GM21528 (cell line): ENCODE results near the gene POTEI.
"Not testable (repeated sequence)": the region's sequence is repeated elsewhere in the genome, so short reads cannot be mapped to it uniquely, and the experiment has no call there.

ENCODE experiments used
- ATAC-seq: cut with Tn5 transposase; IDR thresholded peaks from one replicate; pipeline ENCODE4 v1.9.1; 2021; ENCODE audit warnings: mild to moderate bottlenecking, moderate library complexity; ENCODE audit not compliant: unreplicated experiment, low FRiP score

Gene POTEI

GRCh38 chr2:130491073-130491472 is 18.1 kb downstream of the POTEI start:
- not testable (repeated sequence) for ATAC-seq

GRCh38 chr2:130455413-130455812 is 53.7 kb downstream of the POTEI start:
- ATAC-seq = not testable (repeated sequence)

GRCh38 chr2:130454712-130455083 is 54.4 kb downstream of the POTEI start:
- not testable (repeated sequence) for ATAC-seq

- not testable (repeated sequence) for ATAC-seq
These were observed 55.0 kb downstream of the POTEI start for GRCh38 chr2:130453955-130454711.

- ATAC-seq = not testable (repeated sequence)
These were observed 56.2 kb downstream of the POTEI start for GRCh38 chr2:130452897-130453296.

DNA sequence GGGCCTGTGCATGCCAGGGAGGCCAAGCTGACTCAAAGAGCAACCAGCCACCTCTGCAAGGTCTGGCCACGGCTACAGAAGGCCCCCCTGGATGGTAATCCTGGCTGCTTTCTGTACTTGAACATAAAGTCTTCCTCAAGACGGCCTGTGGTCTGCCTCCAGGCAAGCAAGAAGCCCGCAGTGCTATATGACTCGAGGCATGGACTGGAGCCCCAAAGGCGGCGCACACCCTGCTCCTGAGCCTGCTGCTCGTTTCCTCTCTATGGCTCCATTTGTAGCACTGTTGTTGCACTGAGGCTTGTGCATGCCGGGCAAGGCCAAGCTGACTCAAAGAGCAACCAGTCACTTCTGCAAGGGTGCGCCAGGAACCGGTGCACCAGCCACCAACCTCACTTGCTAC is 57.3 kb downstream of the POTEI start:
- not testable (repeated sequence) for ATAC-seq

DNA sequence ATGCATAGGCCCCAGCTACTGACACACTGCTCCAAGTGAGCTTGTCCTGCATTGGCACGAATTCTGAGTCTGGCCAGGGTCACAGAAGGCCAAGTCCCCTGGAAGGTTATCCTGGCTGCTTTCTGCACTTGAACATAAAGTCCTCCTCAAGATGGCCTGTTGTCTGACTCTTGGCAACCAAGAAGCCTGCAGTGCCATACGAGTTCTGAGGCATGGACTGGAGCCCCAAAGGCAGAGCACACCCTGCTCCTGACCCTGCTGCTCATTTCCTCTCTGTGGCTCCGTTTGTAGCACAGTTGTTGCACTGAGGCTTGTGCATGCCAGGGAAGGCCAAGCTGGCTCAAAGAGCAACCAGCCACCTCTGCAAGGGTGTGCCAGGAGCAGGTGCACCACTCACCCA is 57.9 kb downstream of the POTEI start:
- ATAC-seq = not testable (repeated sequence)

DNA sequence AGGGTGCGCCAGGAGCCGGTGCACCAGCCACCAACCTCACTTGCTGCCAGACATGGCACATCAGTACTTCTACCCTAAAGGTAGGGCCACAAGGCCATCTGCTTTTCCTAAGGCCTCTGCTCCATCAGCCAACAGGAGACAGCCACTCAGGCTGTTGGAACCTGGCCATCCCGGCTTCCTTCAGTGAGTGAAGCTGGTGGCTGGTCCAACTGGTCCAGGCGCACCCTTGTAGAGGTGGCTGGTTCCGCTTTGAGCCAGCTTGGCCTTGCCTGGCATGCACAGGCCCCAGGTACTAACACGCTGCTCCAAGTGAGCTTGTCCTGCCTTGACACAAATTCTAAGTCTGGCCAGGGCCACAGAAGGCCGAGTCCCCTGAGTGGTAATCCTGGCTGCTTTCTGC is 58.8 kb downstream of the POTEI start:
- not testable (repeated sequence) for ATAC-seq

DNA sequence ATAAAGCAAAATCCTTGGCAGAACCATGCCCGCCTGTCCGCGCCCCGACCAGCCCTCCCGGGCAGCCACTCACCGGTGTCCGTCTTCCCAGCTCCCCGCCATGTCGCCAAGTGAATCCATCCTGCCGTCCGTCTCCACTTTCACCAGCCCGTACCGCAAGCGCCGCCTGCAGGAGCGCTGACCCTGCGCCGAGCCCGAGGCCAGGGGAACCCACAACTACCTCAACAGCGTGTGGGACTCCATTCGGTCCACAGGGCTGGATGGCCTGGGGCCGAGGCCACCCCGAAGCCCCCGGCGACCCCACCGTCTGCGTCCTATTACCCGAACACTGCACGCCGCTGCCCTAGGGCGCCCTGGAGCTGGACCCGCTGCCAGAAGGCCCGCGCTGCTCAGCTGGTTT is 81.5 kb downstream of the POTEI start:
- not testable (repeated sequence) for ATAC-seq

- not testable (repeated sequence) for ATAC-seq
These were observed 90.3 kb downstream of the POTEI start for GRCh38 chr2:130418845-130419244.

- ATAC-seq = not testable (repeated sequence)
These were observed 92.4 kb downstream of the POTEI start for GRCh38 chr2:130416693-130417092.
